HG02852 (cell line): ENCODE data around the gene C13orf42.

ENCODE experiments used
- ATAC-seq: cut with Tn5 transposase; IDR thresholded peaks from one replicate; pipeline ENCODE4 v1.9.1; 2021; ENCODE audit warnings: mild to moderate bottlenecking, moderate library complexity; ENCODE audit not compliant: unreplicated experiment

C13orf42 gene

DNA sequence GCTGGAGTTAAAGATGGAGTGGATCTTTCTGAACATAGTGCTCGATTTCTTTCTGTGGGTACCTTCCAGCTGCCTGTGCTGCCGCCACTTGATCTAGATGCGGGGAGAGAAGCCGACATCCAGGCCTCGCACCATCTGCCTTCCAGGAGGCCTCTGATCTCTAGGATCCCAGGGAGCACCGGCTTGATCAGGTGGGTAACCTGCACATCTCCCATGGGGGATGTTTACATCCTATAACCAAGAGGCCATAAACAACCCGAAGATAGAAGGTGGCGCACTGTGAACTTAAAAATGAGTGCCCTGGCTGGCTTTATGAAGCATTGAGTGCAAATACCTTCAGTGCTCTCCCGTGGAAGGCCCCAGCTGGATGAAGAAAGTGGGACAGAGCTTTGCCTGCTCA lies at the start of gene C13orf42:
C13orf42 (minus strand) TSS at position 101 of the 400 bp plus-strand sequence; CDS start at position 36, 65 bp downstream.
- ATAC-seq = no peak

DNA sequence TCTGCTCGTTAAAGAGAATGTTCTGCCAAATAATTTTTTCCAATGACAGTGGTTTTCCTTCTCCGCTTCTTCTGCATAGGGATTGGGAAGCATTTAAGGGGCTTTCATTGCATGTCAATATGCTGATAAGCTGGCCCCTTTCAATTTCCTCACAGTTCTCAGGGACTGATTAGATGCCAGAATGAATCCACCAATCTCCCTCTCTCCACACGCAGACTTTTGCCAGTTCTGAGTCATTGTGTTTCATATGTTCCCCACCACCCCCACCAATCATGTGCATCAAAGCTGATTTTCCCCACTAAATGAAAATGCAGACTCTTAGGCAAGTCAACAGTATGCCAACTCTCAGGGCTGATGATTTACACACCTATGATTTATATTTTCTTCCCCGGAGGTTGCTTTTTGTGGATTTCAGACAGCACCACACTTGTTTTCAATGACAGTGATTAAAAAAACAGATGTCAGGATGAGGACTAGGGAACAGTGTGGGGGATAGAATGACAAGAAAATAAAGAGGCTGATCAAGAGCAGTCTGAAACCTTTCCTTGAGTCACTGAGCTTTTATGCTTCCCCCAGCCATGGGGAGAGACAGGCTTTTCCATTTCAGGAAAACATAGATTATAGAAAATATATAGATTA lies 47.9 kb upstream of the C13orf42 start:
- no peak for ATAC-seq

DNA sequence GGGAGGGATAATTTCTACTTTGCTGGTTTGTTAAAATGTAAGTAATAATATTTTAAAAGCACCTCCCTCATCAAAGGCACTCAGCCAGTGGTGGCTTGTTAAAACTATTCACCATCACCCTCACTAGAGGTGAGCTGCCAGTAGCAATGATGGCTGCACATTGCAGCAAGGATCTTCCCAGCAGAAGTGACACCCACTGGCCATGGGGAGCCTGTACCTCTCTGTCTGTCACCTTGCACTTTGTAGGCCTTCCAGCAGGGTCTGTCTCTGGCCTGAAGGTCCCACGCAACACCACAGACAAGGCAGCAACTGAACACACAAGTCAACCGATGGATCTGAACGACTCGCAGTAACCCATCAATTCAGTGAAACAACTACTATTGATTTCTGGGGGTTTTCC lies 47.3 kb upstream of the C13orf42 start:
- no peak for ATAC-seq

- ATAC-seq = no peak
Measured at GRCh38 chr13:51156648-51157047, 45.6 kb upstream of the C13orf42 start.

- no peak for ATAC-seq
Measured at GRCh38 chr13:51155776-51156515, 44.9 kb upstream of the C13orf42 start.

- no peak for ATAC-seq
Measured at GRCh38 chr13:51155161-51155560, 44.1 kb upstream of the C13orf42 start.

DNA sequence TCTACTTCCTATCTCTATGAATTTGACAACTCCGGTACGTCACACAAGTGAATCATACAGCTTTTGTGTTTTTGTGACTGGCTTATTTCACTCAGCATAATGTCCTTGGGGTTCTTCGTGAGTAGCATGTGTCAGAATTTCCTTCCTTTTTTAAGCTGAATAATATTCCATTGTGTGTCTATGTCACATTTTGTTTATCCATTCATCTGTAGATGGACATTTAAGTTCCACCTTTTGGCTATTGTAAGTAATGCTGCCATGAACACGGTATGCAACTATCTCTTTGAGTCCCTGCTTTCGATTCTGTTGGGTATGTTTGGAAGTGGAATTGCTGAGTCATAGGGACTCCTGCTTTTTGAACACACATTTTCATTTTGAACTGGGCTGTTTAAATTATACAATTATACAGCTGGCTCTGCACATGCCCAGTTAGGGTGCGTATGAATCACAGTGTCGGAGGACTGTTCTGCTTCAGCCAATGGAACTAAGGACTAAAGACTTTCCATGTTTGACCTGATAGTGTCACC lies 43.0 kb upstream of the C13orf42 start:
- no peak for ATAC-seq

DNA sequence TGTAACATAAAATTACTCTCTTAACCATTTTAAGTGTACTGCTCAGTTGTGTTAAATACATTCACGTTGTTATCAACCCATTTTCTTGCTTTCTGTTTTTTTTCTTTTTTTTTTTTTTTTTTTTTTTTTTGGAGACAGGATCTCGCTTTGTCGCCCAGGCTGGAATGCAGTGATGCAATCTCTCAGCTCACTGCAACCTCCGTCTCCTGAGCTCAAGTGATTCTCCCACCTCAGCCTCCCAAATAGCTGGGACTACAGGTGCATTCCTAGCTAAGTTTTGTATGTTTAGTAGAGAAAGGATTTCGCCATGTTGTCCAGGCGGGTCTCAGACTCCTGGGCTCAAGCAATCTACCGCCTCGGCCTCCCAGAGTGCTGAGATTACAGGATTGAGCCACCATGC lies 42.5 kb upstream of the C13orf42 start:
- ATAC-seq = no peak

DNA sequence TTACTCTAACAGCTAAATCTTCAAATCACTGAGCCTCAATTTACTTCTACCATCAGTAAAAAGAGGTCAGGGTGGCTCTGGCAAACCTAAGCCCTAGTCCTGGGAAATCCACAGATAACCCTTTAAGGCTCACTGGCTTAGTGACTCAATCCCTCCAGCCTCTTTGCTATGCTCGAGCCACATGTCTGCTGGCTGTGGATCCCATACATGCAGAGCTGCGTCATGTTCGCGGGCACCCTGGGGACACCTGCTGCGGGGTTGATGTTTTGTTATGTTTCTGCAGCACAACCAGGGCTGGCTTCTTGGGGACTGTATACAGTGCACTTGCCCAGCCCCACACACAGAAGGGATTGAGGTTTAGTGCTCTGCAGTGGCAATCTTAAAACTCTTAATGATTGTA lies 41.6 kb upstream of the C13orf42 start:
- ATAC-seq = no peak

- no peak for ATAC-seq
Measured at GRCh38 chr13:51151463-51151862, 40.4 kb upstream of the C13orf42 start.

GRCh38 chr13:51148952-51149573 lies 38.0 kb upstream of the C13orf42 start:
- no peak for ATAC-seq

- no peak for ATAC-seq
Measured at GRCh38 chr13:51148223-51148951, 37.3 kb upstream of the C13orf42 start.

- no peak for ATAC-seq
Measured at GRCh38 chr13:51147732-51148131, 36.7 kb upstream of the C13orf42 start.

DNA sequence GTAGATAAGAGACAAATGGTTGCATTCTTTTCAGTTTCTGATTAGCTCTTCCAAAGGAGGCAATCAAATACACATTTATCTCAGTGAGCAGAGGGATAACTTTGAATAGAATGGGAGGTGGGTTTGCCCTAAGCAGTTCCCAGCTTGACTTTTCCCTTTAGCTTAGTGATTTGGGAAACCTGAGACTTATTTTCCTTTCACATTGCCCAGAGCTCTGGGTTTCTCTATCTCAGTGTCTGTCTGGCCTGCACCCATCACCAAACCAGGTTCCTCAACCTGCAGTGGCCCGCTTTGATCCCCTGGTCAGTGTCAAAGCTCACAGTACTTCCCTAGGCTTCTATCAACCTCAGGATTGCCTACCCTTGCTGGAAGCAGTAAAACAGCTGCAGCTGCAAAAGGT lies 35.6 kb upstream of the C13orf42 start:
- ATAC-seq = no peak

- ATAC-seq = no peak
Measured at GRCh38 chr13:51137250-51137649, 26.2 kb upstream of the C13orf42 start.

GRCh38 chr13:51136276-51136980 lies 25.4 kb upstream of the C13orf42 start:
- ATAC-seq = no peak

DNA sequence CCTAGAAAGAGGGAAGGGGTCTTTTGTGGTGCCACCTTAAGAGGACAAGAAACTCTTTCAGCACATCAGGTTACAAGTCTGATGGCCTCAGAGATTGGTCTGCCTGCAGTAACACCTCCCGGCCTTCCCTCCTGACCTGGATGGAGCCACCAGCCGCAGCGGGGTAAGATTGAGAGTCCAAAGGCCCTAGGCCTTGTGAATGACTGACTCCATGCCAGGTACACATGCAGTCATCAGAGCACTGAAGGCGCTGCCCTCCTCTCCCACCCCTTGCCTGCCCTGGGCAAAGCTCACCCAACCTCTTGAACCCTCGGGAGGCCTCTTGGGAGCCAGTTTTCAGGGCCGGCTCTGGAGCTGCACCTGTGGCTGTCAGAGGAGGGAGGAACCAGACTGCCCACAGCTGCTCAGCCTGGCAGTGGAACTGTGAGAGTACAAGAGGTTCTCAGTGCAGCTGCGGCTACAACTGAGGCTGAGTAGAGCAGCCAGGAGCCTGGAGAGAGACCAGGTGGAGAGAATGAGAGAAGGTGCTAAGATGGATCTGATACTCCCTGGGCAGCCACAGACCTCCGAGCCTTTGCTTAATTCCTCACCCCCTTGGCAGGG lies 23.8 kb upstream of the C13orf42 start:
- no peak for ATAC-seq

DNA sequence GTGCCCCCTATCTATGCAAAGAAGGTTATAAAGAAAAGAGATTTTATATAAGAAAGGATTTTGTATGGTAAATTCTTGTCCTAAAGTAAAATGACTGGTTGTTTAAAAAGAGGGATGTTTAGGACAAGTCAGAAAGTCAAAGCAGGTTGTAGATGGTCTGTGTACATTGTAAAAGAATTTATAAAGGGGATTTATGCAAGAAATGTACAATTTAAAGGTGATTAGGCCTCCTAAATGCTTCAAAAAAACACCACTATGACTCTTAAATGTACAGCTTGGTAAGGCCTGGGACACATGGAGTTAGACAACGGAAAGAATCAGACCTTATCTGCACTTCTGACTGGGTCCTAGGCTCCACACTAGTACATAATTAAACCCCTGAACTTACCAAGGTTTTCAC lies 19.3 kb upstream of the C13orf42 start:
- ATAC-seq = no peak

DNA sequence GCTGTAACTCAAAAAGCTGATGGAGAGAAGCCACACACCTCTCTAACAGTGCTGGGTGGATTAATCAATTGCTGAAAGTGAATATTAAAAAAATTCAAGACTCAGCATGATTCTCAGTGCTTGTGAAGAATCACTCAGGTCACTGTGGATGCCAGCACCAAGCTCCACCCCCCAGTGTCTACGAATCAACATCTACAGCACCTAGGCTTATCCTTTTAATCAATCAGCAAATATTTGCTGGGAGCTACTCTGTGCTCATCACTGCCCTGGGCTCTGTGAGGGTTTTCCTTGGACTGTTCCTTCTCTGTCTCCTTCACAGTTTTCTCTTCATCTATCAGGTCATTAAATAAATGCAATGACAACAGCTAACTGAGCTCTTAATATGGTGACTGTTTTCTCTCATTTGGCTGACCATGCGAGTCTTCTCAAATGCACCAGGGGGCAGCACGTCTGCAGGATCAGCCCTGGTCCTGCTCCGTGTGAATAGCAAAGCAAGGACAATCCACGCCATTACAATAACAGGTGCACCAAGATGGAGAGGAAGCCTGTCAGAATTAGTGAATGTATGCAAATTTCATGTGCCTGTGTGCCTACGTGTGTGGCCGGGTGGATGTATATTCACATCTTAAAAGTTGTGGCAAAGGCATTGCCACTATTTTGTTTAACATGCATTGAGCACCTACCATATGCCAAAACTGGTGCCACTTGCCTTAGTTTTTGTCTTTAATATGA lies 14.6 kb upstream of the C13orf42 start:
- ATAC-seq = peak; percentile 82
